Loucy (cell line): ENCODE results near the gene MAD1L1.
A peak's percentile ranks its signal among the peaks of the same experiment; 100 is the strongest.

Source experiments
- H2AFZ ChIP-seq: fragments of 200-600 bp; sonication (generic); 2 replicates; pipeline ENCODE4 v1.6.0; 2016; ENCODE audit warnings: antibody characterized with exemption, mild to moderate bottlenecking, low read length, moderate library complexity
- H3F3A ChIP-seq: fragments of 200-600 bp; 2 replicates; pipeline ENCODE4 v1.6.0; 2016; ENCODE audit warnings: antibody characterized with exemption, low read depth, mild to moderate bottlenecking
- H3K27me3 ChIP-seq: fragments of 200-600 bp; sonication (generic); 2 replicates; pipeline ENCODE4 v1.6.1; 2014; ENCODE audit warnings: low read length, mild to moderate bottlenecking; ENCODE audit not compliant: insufficient read depth, poor library complexity, severe bottlenecking
- H3K36me3 ChIP-seq: fragments of 200-600 bp; sonication (generic); 2 replicates; pipeline ENCODE4 v1.6.1; 2016; ENCODE audit warnings: low read length; ENCODE audit not compliant: insufficient read depth
- H3K4me1 ChIP-seq: fragments of 200-600 bp; sonication (generic); 2 replicates; pipeline ENCODE4 v1.5.1; 2014; ENCODE audit warnings: low read length, mild to moderate bottlenecking; ENCODE audit not compliant: insufficient read depth, poor library complexity, severe bottlenecking
- H3K4me2 ChIP-seq: fragments of 200-600 bp; sonication (generic); 2 replicates; pipeline ENCODE4 v1.6.0; 2014; ENCODE audit warnings: antibody characterized with exemption, low read length, low read depth, mild to moderate bottlenecking; ENCODE audit not compliant: poor library complexity, severe bottlenecking
- H3K4me3 ChIP-seq: fragments of 200-600 bp; sonication (generic); 2 replicates; pipeline ENCODE4 v1.5.1; 2014; ENCODE audit warnings: low read length, mild to moderate bottlenecking, mixed read lengths; ENCODE audit not compliant: poor library complexity, severe bottlenecking
- H3K79me2 ChIP-seq: fragments of 200-600 bp; sonication (generic); 2 replicates; pipeline ENCODE4 v1.6.1; 2014; ENCODE audit warnings: low read length; ENCODE audit not compliant: insufficient read depth
- H3K9ac ChIP-seq: fragments of 200-600 bp; sonication (generic); 2 replicates; pipeline ENCODE4 v1.6.0; 2014; ENCODE audit warnings: mild to moderate bottlenecking, low read depth, low read length, moderate library complexity; ENCODE audit not compliant: poor library complexity, severe bottlenecking
- H3K9me2 ChIP-seq: fragments of 200-600 bp; sonication (generic); replicated peaks from 2 replicates; pipeline ENCODE4 v1.6.1; 2016; ENCODE audit warnings: low read depth, low read length, mixed read lengths
- H3K9me3 ChIP-seq: fragments of 200-600 bp; sonication (generic); 2 replicates; pipeline ENCODE4 v1.6.1; 2014; ENCODE audit warnings: mild to moderate bottlenecking, antibody characterized with exemption, low read length, low read depth; ENCODE audit not compliant: insufficient read depth
- H4K20me1 ChIP-seq: fragments of 200-600 bp; sonication (generic); 2 replicates; pipeline ENCODE4 v1.6.0; 2014; ENCODE audit warnings: antibody characterized with exemption, low read length, mild to moderate bottlenecking; ENCODE audit not compliant: insufficient read depth, poor library complexity, severe bottlenecking
- CTCF ChIP-seq: fragments of 200-600 bp; sonication (generic); conservative IDR thresholded peaks from 2 replicates; pipeline ENCODE4 v1.5.1; 2014; ENCODE audit warnings: mild to moderate bottlenecking, antibody characterized with exemption, low read length
- EZH2phosphoT487 ChIP-seq: fragments of 200-600 bp; IDR thresholded peaks from 2 replicates; pipeline ENCODE4 v1.6.1; 2018; ENCODE audit warnings: antibody characterized with exemption, mild to moderate bottlenecking, moderate library complexity, borderline replicate concordance

The MAD1L1 gene

GRCh38 chr7:2215851-2216250 is 16.9 kb downstream of the MAD1L1 start:
- peak overlapping the region; percentile 66 for H3K9ac ChIP-seq
- H3K79me2 ChIP-seq = peaks cover 4% of the 10 kb centered on the region; the same call in 1 of the 2 replicates
- no peaks in the 10 kb centered on the region for H4K20me1 ChIP-seq
- H3K27me3 ChIP-seq = no peaks in the 10 kb centered on the region
- no peak overlapping the region for H3K4me2 ChIP-seq
- no peak for TF ChIP-seq CTCF
- no peak for TF ChIP-seq EZH2phosphoT487
- no peak overlapping the region for H2AFZ ChIP-seq
- H3F3A ChIP-seq = no peaks in the 10 kb centered on the region
- no peaks in the 10 kb centered on the region for H3K9me3 ChIP-seq
- H3K9me2 ChIP-seq = no peaks in the 10 kb centered on the region
- H3K4me1 ChIP-seq = peaks cover 17% of the 10 kb centered on the region
- no peak overlapping the region for H3K4me3 ChIP-seq
- peaks cover 76% of the 10 kb centered on the region; the same call in 1 of the 2 replicates for H3K36me3 ChIP-seq

- peaks cover 17% of the 10 kb centered on the region for H3K4me1 ChIP-seq
- H3K9me2 ChIP-seq = no peaks in the 10 kb centered on the region
- no peaks in the 10 kb centered on the region for H3K9me3 ChIP-seq
- H3K36me3 ChIP-seq = peaks cover 76% of the 10 kb centered on the region; the same call in 1 of the 2 replicates
- peak overlapping the region; percentile 58 for H3K4me2 ChIP-seq
- H3K27me3 ChIP-seq = no peaks in the 10 kb centered on the region
- peak overlapping the region; percentile 29 for H3K4me3 ChIP-seq
- no peak overlapping the region for H2AFZ ChIP-seq
- H3K9ac ChIP-seq = peak overlapping the region; percentile 66
- no peaks in the 10 kb centered on the region; the same call in 1 of the 2 replicates for H3K79me2 ChIP-seq
- TF ChIP-seq CTCF = no peak
- no peaks in the 10 kb centered on the region for H4K20me1 ChIP-seq
- H3F3A ChIP-seq = no peaks in the 10 kb centered on the region
Observed at GRCh38 chr7:2214636-2215035, 18.1 kb downstream of the MAD1L1 start.

DNA sequence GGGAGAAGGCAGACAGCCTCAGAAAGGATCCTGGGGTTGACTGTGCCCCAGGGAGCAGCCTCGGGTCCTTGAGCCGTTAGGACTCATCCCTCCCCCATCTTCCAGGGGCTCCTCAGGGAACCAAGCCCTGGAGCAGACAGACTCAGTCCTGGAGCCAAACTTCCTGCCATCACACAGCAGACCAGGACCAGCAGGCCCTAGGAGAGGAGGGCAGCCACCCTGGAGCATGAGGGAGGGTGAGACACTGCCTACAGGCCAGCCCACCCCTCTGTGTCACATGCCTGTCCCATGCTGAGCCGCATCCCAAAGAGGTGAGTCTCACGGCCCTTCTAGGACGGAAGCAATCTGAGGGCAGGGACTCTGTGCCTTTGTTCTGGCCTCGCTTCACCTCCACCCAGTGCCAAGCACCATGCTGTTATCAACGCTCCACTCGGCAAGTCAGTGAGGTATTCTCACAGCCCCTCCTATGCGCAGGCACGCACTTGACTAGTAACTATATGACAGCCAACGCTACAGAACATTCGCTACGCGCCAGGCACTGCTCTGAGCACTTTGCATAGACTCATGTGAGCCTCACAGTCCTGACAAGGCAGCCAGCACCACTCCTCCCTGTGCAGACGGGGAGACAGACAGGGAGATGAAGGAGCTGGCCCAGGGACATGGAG is 19.1 kb downstream of the MAD1L1 start:
- Histone ChIP-seq H3K79me2 (peaks cover 5% of the 10 kb centered on the region; the same call in 1 of the 2 replicates), H3K4me1 (peaks cover 17% of the 10 kb centered on the region), H3K4me2 (peak overlapping the region; percentile 58), H4K20me1 (no peaks in the 10 kb centered on the region), H3K4me3 (peak overlapping the region; percentile 29), H3K9ac (peak overlapping the region; percentile 66), H3F3A (no peaks in the 10 kb centered on the region), H3K27me3 (no peaks in the 10 kb centered on the region), H3K36me3 (peaks cover 81% of the 10 kb centered on the region; the same call in 1 of the 2 replicates), H2AFZ (no peak overlapping the region), H3K9me2 (no peaks in the 10 kb centered on the region), H3K9me3 (no peaks in the 10 kb centered on the region)
- no peak for TF ChIP-seq EZH2phosphoT487
- no peak for TF ChIP-seq CTCF
